Activated CD4-positive, alpha-beta T cell treated with anti-CD3 and anti-CD28 coated beads, Interleukin-2, amount 50 U/mL, for 48 hours (primary cell): ENCODE measurements around the gene ITGB3BP.
"Not testable (repeated sequence)": the region's sequence is repeated elsewhere in the genome, so short reads cannot be mapped to it uniquely, and the experiment has no call there.

Experiments used
- DNase-seq, 2 experiments: peaks; one replicate each; pipeline ENCODE4 v3.0.0-alpha.2; 2020

ITGB3BP gene

DNA sequence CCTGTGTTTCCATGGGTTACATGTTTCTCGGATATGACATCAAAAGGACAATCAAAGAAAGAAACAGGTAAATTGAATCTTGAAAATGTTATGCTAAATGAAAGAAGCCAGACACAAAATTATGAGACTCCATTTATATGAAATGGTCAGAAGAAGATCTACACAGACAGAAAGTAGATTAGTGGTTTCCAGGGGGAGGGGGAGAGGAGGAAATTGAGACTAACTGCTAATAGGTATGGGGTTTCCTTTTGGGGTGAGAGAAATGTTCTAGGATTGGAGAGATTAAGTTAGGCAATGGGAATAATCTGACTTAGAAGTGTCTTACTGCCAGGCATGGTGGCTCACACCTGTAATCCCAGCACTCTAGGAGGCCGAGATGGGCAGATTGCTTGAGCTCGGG, 21.8 kb downstream of the ITGB3BP start:
- no peak for DNase-seq

DNA sequence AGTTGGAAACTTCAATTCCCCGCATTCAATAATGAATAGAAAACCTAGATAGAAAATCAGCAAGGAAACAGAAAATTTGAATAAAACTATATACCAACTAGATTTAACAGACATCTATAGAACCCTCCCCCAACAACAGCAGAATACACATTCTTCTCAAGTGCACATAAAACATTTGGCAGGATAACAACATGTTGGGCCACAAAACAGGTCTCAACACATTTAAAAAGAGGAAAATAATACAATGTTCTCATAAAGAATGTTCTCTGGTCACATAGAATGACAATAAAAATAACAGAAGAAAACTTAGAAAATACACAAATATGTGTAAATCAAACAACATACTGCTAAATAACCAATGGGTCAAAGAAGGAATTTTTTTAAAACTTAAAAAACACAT, 24.9 kb downstream of the ITGB3BP start:
- DNase-seq: no peak

DNA sequence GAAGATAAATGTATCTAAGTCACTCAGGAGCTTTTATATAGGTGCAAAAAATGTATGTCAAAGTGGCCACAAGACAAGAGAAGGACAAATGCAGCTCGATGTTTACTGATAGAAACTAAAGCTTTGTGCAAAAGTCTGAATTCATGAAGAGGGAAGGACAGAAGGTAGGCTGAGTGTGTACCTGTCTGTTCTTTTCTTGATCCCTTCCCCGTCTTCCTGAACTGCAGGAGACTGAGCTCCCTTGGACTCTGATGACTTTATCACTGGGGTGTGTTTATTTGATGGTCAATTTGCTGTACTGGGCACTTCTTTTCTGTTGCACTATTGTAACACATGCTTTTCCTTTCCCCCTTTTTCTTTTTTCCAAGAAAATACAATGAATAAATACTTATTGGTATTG, 25.4 kb downstream of the ITGB3BP start:
- no peak for DNase-seq

DNA sequence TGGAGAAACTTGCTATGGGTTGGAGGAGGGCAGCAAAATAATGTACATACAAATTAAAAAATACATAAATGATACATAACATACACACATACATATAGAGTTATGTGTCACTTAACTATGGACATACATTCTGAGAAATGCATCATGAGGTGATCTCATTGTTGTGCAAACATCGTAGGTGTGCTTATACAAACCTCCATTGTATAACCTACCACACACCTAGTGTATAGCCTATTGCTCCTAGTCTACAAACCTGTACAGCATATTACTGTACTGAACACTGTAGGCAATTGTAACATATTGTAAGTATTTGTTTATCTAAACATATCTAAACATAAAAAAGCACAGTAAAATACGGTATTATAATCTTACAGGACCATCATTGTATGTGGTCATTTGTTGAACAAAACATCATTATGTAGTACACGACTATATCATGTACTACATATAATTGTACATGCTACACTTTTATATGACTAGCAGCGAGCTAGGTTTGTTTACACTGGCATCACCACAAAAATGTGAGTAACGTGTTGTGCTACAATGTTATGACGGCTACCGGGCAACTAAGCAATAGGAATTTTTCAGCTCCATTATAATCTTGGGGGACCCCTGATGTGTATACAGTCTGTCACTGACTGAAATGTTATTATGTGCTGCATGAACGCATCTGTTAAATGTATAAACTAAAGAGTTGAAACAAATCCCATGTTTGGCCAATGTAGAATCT, 35.5 kb downstream of the ITGB3BP start:
- no peak for DNase-seq

DNA sequence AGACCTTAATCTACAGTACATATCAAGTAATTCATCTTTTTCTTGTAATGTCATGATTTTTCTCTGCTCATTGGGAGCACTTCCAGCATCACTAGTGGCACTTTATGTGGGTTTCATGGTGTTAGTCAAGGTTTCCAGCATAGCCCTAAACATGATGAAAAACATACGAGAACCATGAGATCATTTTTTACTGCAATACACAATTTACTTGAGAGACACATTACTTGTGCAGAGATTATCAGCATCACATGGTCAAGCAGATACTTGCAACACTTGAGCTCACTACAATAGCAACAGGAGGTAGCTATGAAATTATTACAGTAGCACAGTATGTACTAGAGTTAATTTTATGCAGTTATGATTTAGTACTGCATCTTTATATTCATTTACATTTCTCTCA, 36.4 kb downstream of the ITGB3BP start:
- no peak for DNase-seq

DNA sequence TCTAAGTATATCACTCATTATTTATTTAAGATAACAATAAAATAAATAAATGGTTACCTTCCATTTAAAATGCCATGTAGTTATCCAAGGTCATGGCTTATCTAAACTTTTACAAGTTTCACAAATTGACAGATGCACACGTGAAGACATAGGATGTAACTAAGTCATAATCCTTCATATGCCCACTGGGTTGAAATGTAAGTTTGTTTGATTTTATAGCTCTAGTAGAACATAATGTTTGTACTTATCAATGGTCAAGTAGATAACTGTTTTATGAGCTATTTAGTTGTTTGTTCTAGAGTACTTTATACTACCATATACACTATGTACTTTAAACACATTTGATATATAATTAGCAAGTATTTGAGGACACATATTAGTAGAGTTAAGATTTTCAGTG, 43.0 kb downstream of the ITGB3BP start:
- no peak for DNase-seq

DNA sequence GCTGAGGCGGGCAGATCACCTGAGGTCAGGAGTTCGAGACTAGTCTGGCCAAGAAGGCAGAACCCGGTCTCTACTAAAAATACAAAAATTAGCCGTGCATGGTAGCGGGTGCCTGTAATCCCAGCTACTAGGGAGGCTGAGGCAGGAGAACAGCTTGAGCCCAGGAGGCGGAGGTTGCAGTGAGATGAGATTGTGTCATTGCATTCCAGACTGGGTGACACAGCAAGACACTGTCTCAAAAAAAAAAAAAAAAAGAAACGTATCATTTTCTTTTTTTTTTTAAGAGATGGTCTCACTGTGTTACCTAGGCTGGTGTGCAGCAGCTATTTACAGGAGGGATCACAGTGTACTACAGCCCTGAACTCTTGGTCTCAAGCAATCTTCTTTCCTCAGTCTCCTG, 47.3 kb downstream of the ITGB3BP start:
- no peak for DNase-seq

DNA sequence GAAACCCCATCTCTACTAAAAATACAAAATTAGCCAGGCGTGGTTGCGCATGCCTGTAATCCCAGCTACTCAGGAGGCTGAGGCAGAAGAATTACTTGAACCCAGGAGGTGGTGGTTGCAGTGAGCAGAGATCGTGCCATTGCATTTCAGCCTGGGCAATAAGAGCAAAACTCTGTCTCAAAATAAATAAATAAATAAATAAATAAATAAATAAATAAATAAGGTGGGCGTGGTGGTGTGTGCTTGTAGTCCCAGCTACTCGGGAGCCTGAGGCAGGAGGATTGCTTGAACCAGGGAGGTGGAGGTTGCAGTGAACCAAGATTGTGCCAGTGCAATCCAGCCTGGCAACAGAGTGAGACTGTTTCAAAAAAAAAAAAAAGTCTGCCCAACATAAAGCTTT, 54.3 kb downstream of the ITGB3BP start:
- DNase-seq: not testable (repeated sequence)

DNA sequence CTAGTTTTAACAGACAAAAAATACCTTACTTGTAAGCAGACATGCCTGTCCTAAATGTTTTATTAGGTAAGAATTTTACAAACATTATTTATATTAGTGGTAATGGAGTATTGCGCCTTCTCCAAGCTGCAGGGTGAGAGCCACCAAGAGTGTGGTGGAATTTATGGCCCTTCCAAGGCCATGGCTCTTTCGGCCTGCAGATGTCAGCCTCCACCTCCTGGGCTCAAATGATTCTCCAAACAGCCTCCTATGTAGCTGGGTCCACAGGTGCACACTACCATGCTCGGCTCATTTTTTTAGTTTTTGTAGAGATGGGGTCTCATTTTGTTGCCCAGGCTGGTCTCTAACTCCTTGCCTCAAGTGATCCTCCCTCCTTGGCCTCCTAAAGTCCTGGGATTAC, 56.3 kb downstream of the ITGB3BP start:
- DNase-seq: no peak

DNA sequence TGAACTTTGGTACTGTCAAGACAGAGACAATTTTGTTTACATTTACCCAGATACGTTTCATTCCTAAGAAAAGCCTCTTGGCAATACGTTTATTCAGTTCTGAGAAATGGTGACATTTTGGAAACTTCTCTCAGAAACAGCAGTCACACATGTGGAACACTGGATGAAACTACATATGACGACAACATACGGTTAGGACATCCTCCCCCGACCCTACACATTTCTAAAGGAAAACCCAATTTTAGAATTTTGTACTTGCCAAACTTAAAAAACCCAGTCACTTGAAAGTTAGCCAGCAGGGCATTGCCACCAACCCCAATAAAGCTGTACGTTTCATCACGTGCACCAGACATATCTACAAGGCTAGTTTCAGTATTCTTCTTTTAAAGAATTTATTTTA, 56.8 kb downstream of the ITGB3BP start:
- DNase-seq: no peak

DNA sequence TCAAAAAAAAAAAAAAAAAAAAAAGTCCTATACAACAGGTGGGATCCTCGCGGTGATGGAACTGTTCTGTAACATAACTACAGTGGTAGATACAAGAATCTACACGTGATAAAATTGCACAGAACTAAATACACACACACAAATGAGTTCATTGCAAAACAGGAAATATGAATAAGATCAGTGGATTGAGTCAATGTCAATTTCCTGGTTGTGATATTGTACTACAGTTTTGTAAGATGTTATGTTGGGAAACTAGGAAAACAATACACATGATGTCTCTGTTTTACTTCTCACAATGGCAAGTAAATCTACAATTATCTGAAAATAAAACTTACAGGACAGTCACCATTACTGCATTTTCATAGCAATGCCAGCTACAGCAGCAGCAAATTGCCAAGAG, 59.8 kb downstream of the ITGB3BP start:
- DNase-seq: no peak

DNA sequence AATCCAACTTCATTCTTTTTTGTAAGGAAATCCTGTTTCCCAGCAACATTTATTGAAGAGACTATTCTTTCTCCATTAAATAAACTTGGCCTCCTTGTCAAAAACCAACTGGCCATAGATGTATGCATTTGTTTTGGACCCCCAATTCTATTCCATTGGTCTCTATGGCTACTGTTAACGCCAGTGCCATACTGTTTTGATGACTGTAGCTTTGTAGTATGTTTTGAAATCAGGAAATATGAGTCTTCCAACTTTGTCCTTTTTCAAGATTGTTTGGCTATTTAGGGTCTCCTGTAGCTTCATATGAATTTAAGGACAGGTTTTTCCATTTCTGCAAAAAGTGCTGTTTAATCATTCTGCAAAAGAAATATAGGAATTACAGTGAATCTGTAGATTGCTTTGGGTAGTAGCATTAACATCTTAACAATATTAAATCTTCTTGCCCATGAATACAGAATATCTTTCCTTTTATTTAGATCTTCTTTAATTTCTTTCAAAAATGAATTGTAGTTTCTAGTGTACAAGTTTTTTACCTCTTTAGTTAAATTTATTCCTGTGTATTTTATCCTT, 61.3 kb downstream of the ITGB3BP start:
- no peak for DNase-seq

DNA sequence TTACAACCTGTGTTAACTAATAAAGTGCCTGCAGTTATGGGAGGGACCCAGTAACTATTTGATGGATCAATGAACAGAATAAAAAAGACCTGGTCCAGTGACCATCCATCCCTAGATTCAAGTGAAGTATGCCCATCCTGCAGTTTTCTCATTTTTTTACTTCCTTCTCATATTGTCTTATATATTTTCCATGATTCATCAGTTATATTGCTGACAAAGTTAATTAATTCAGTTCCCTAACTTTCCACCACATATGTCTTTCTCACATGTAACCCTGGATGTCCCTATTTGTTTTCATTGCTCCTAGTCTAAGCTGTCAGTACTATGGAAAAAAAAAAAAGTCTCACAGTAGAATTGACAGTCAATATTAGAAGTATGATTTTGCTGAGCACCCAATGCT, 64.3 kb downstream of the ITGB3BP start:
- no peak for DNase-seq

DNA sequence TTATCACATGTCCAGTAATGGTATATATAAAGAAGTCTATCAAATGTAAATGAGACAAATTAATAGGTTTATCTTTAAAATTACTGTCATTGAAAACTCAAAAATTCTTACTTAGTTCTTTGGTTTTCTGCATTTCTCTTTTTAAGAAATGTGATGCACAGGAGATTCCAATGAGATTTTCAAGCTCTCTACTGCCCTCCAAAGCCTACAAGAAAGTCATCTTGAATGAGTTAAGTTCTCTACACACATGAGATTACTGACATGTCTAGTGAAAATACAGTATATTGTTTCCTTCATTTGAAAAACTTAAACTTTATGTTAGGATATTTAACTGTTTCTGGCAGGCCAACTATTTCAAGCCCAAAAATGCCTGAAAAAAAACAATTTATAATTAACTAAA, 68.8 kb downstream of the ITGB3BP start:
- no peak for DNase-seq

DNA sequence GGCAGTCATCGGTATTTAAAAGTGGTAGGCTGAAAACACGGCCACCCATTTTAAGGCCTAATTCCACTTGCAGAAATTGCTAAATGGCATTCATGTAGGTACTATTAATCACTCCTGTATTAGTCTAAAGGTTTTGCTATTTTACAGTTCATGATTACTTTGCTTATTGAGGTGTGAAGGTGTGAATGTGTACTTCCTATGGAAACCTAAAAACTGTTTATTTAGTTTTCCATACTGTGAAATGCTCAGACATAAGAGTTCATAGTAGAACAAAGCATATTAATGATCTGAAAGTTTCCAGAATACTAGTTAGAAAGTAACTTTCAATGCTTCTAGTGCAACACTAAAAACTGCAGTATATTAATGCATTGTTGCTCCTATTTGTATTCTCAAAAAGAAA, 69.8 kb downstream of the ITGB3BP start:
- no peak for DNase-seq

DNA sequence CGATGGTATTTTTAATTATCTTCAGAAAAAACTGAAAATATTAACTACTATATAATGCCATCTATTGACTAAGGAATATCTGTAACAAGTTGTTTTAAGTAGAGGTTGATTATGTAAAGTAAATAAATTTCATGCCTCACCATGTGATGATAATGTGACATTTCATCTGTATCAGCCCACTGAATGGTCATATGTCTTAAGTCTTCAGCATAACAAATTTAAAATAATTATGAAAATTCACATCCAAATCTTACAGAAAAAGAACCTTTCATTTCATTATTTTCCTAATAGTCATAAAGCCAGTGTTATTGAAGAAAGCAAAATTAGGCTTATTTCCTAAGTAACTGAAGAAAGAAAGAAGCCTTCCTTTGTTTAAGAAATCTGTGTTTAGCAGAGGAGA, 72.6 kb downstream of the ITGB3BP start:
- DNase-seq: no peak

DNA sequence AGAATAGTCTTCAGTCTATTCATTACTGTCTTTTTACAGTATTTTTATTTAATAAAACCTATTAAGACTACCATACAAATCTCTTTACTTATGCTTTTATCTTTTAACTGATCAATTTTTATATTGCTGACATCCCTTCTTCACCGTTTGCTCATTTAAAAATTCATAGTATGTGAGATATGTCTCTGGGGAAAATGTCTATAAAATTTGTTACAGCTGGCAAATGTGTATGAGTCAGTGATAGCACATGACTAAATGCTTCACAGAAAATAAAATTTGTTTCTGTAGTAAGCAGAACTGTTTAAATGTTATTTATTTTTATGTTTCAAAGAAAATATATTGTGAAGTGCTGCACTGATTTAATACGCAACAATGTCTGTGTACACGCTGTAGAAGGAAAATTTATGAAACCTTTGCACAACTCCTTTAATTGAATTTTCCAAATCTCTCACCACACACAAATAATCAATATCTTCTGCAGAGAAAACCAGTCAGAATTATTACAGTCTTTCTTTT, 74.2 kb downstream of the ITGB3BP start:
- DNase-seq: no peak

DNA sequence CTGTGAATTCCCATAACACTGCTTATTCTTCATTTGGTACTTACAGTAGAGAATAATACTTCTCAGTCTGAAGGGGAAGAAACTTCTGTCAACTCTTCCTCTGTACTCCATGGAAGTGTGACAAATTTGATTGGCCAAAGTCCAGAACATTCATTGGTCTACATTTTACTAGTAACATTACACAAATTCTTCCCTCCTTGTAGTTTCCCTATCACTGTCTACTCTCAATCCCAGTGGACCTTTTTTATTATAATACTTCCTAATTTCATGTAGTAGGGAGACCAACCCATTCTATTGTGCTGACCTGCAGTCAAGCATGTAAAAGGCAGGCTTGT, 80.9 kb downstream of the ITGB3BP start:
- no peak for DNase-seq

DNA sequence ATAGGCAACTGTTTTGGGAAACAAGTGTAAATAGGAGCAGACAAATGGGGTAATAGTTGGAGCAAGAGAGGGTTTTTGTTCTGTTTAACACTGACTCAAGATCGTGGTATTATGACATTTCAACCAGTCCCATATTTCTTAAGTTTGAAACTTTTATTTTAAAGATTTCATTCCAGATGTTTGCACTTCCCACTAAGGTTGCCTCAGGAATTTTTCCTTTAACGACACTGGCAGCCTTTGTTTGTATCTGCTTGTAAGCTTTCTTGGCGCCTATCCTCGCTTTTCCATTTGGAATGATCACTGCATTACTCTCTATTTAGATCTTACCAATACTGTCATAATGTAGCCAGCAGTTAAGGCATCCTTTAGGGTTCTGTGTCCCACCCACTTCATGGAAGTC, 87.9 kb downstream of the ITGB3BP start:
- no peak for DNase-seq

DNA sequence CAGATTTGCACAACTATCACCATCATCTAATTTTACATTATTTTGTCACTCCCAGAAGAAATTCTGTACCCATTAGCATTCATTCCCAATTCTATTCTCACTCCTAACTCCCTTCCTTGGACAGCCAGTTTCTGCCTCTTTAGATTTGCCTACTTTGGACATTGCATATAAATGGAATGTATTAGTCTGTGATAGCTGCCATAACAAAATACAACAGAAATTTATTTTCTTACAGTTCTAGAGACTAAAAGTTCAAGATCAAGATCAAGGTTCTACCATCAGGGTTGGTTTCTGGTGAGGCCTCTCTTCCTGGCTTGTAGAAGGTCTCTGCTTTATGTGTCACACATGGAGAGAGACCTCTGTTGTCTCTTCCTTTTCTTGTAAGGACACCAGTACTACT, 93.7 kb downstream of the ITGB3BP start:
- DNase-seq: no peak

DNA sequence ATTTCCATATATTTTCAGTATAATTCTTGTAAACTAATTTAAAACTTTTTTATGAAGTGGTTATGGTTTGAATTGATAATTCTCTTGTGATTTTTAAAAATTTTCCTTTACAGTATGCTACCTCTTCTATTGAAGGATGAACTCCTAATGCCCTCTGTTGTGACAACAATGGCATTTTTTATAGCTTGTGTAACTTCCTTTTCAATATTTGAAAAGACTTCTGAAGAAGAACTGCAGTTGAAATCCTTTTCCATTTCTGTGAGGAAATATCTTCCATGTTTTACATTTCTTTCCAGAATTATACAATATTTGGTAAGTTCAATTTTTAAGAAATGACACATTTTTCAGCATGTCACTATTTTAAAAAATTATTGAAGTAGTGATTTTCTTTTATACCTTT, 94.2 kb downstream of the ITGB3BP start:
- no peak for DNase-seq

DNA sequence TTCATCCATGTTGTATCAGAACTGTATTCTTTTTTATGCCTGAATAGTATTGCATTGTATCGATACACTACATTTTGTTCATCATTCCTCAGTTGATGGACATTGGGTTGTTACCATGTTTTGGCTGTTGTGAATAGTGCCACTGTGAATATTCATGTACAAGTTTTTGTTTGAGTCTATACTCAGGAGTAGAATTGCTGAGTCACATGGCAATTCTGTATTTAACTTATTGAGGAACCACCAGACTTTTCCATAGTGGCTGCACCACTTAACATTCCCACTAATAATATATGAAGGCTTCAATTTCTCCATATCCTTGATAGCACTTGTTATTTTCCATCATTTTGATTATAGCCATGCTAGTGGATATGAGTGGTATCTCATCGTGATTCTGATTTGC, 99.4 kb downstream of the ITGB3BP start:
- DNase-seq: no peak

DNA sequence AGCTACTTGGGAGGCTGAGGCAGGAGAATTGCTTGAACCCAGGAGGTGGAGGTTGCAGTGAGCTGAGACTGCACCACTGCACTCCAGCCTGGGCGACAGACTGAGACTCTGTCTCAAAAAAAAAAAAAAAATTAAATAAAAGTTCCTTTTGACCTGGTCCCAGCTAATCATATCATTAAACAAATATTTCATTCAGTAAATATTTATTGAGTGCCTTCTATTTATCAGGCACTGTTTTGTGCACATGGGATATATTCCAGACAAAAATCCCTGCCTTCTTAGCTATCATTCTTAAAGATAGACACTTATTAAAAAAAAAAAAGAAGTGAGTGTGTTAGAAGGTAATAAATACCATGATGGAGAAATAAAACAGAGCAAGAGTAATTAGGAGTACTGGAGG, 102.3 kb downstream of the ITGB3BP start:
- not testable (repeated sequence) for DNase-seq

DNA sequence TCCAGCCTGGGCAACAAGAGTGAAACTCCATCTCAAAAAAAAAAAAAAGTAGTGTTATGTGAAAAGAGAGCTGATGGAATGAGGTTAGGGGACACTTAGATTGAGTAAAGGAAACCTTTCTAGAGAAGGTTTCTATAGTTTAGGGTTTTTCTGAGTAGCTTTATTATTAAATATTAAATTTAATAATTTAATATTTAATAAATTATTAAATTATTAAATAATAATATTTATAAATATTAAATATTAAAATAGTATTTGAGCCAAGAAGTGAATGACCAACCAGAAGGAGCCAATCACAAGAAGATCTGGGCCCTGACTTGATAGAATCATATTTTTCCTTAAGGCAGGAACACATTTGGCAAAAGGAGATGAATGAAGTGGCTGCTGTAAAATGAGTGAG, 104.9 kb downstream of the ITGB3BP start:
- no peak for DNase-seq

DNA sequence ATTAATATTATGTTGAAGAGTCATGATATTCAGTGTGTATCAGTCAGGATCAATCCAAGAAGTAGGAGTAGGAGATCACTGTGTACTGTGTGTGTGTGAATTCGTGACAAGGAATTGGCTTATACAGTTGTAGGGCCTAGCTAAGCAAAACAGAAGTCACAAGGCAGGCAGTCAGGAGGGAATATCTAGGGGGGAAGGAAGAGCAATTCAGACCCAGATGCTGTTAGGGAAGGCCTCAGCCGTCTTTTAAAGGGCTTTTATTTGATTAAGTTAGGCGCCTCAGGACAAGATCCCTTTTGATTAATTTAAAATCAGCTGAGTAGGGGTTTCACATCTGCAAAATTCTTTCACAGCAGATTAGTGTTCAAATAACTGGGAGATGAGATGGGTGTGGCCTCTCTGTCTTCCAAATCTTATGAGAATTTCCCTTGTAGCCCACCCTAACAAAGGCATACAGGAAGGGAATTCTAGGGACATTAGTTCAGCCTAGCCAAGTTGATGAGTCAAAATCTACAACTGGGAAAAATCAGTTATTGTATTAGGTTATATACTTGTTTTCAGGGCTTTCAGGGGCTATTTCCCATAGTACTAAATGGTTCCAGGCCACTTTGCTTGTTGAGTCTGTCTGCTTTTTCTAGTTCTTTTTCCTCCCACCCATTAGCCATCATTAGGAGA, 108.2 kb downstream of the ITGB3BP start:
- no peak for DNase-seq
